Stimulated activated CD8-positive, alpha-beta memory T cell treated with anti-CD3 and anti-CD28 coated beads, Interleukin-15, amount 100 ng/mL, for 1 hour (primary cell): ENCODE results near the gene SDK1.

Experiments used
- DNase-seq: peaks from one replicate; pipeline ENCODE4 v3.0.0-alpha.2; 2020; ENCODE audit warnings: low read depth

Gene SDK1

GRCh38 chr7:4135301-4135700, 834.2 kb downstream of the SDK1 start:
- DNase-seq = no peak

- no peak for DNase-seq
Observed at GRCh38 chr7:4136036-4136435, 835.0 kb downstream of the SDK1 start.

- no peak for DNase-seq
Observed at GRCh38 chr7:4136501-4137110, 835.6 kb downstream of the SDK1 start.

GRCh38 chr7:4137552-4137951, 836.5 kb downstream of the SDK1 start:
- no peak for DNase-seq

GRCh38 chr7:4138866-4139265, 837.8 kb downstream of the SDK1 start:
- DNase-seq = no peak

GRCh38 chr7:4139656-4140625, 838.9 kb downstream of the SDK1 start:
- no peak for DNase-seq

- DNase-seq = no peak
Observed at GRCh38 chr7:4140933-4141332, 839.9 kb downstream of the SDK1 start.

- no peak for DNase-seq
Observed at GRCh38 chr7:4143006-4143405, 842.0 kb downstream of the SDK1 start.

- no peak for DNase-seq
Observed at GRCh38 chr7:4143511-4144171, 842.6 kb downstream of the SDK1 start.

GRCh38 chr7:4144172-4144701, 843.2 kb downstream of the SDK1 start:
- no peak for DNase-seq

GRCh38 chr7:4144811-4145510, 843.9 kb downstream of the SDK1 start:
- no peak for DNase-seq

GRCh38 chr7:4145576-4145975, 844.5 kb downstream of the SDK1 start:
- DNase-seq = no peak

GRCh38 chr7:4147926-4148620, 847.0 kb downstream of the SDK1 start:
- DNase-seq = no peak

- DNase-seq = no peak
Observed at GRCh38 chr7:4149236-4149635, 848.2 kb downstream of the SDK1 start.

- no peak for DNase-seq
Observed at GRCh38 chr7:4149645-4150044, 848.6 kb downstream of the SDK1 start.

- DNase-seq = no peak
Observed at GRCh38 chr7:4150731-4151130, 849.7 kb downstream of the SDK1 start.

- no peak for DNase-seq
Observed at GRCh38 chr7:4151524-4151923, 850.5 kb downstream of the SDK1 start.

- DNase-seq = no peak
Observed at GRCh38 chr7:4151926-4152549, 851.0 kb downstream of the SDK1 start.

- DNase-seq = no peak
Observed at GRCh38 chr7:4154882-4155535, 854.0 kb downstream of the SDK1 start.

- DNase-seq = no peak
Observed at GRCh38 chr7:4156190-4156589, 855.1 kb downstream of the SDK1 start.
